Neural cell (in vitro differentiated cells): ENCODE data around the gene EPHA8. TPM values are rescaled to one million over a fixed set of nuclear protein-coding genes. Genes with fewer than 3 reads are reported as not detected.
A peak's percentile ranks its signal among the peaks of the same experiment; 100 is the strongest.

Experiments
- H2AFZ ChIP-seq: fragments of 200-600, 300-800 bp; sonication (generic), shearing (Covaris generic); 2 replicates; pipeline ENCODE4 v1.6.0; 2014; ENCODE audit warnings: low read depth, mild to moderate bottlenecking, antibody characterized with exemption, low read length, moderate library complexity
- H3F3A ChIP-seq: fragments of 200-600 bp; shearing (Covaris generic); 2 replicates; pipeline ENCODE4 v1.6.1; 2016; ENCODE audit warnings: mild to moderate bottlenecking, moderate library complexity, mixed read lengths, antibody characterized with exemption, low read length; ENCODE audit not compliant: insufficient read depth, poor library complexity, severe bottlenecking
- H3K27ac ChIP-seq: fragments of 200-600, 300-800 bp; sonication (generic), shearing (Covaris generic); 2 replicates; pipeline ENCODE4 v1.5.1; 2014; ENCODE audit warnings: mild to moderate bottlenecking, low read length, moderate library complexity
- H3K27me3 ChIP-seq: fragments of 300-800, 200-600 bp; sonication (generic), shearing (Covaris generic); 2 replicates; pipeline ENCODE4 v1.6.0; 2014; ENCODE audit warnings: mild to moderate bottlenecking, low read depth, low read length, moderate library complexity; ENCODE audit not compliant: insufficient read depth
- H3K36me3 ChIP-seq: fragments of 300-800, 200-600 bp; sonication (generic), shearing (Covaris generic); 2 replicates; pipeline ENCODE4 v1.5.1; 2014; ENCODE audit warnings: mild to moderate bottlenecking, antibody characterized with exemption, low read length, moderate library complexity; ENCODE audit not compliant: insufficient read depth
- H3K4me2 ChIP-seq: fragments of 300-800, 200-600 bp; sonication (generic), shearing (Covaris generic); 2 replicates; pipeline ENCODE4 v1.6.0; 2014; ENCODE audit warnings: mild to moderate bottlenecking, low read length
- H3K4me3 ChIP-seq: fragments of 300-800, 200-600 bp; sonication (generic), shearing (Covaris generic); 2 replicates; pipeline ENCODE4 v1.5.1; 2014; ENCODE audit warnings: mild to moderate bottlenecking, low read length, moderate library complexity
- H3K79me2 ChIP-seq: fragments of 200-600 bp; shearing (Covaris generic); replicated peaks from 2 replicates; pipeline ENCODE4 v1.6.0; 2014; ENCODE audit warnings: mild to moderate bottlenecking, low read length, moderate library complexity; ENCODE audit not compliant: insufficient read depth
- H3K9ac ChIP-seq: fragments of 300-800, 200-600 bp; sonication (generic), shearing (Covaris generic); 2 replicates; pipeline ENCODE4 v1.6.1; 2016; ENCODE audit warnings: mild to moderate bottlenecking, low read length, mixed read lengths
- H3K9me2 ChIP-seq: fragments of 200-600 bp; shearing (Covaris generic); 2 replicates; pipeline ENCODE4 v1.6.1; 2016; ENCODE audit warnings: mild to moderate bottlenecking, low read length, mixed read lengths; ENCODE audit not compliant: insufficient read depth
- H3K9me3 ChIP-seq: fragments of 200-600, 300-800 bp; sonication (generic), shearing (Covaris generic); 2 replicates; pipeline ENCODE4 v1.6.1; 2016; ENCODE audit warnings: mild to moderate bottlenecking, mixed run types, low read length, moderate library complexity, mixed read lengths
- H4K20me1 ChIP-seq: fragments of 200-600 bp; shearing (Covaris generic); 2 replicates; pipeline ENCODE4 v1.6.1; 2016; ENCODE audit warnings: mild to moderate bottlenecking, mixed run types; ENCODE audit not compliant: insufficient read depth
- EP300 ChIP-seq: fragments of 450-650 bp; conservative IDR thresholded peaks from 2 replicates; pipeline ENCODE4 v1.6.1; 2014; ENCODE audit warnings: antibody characterized with exemption, mild to moderate bottlenecking, moderate library complexity; ENCODE audit not compliant: poor library complexity, severe bottlenecking
- EZH2 ChIP-seq: fragments of 200-600, 300-800 bp; shearing (Covaris generic), sonication (generic); IDR thresholded peaks from 2 replicates; pipeline ENCODE4 v1.6.1; 2014; ENCODE audit warnings: antibody characterized with exemption, low read length, borderline replicate concordance, mild to moderate bottlenecking; ENCODE audit not compliant: insufficient read depth, poor library complexity, severe bottlenecking
- MXI1 ChIP-seq: fragments of 450-650 bp; conservative IDR thresholded peaks from 2 replicates; pipeline ENCODE4 v1.6.1; 2014; ENCODE audit warnings: antibody characterized with exemption, mild to moderate bottlenecking; ENCODE audit not compliant: poor library complexity, severe bottlenecking
- POLR2AphosphoS5 ChIP-seq: IDR thresholded peaks from 2 replicates; pipeline ENCODE4 v1.6.1; 2012
- RAD21 ChIP-seq: fragments of 450-650 bp; conservative IDR thresholded peaks from 2 replicates; pipeline ENCODE4 v1.6.1; 2014; ENCODE audit warnings: antibody characterized with exemption, mild to moderate bottlenecking, moderate library complexity
- SMC3 ChIP-seq: fragments of 450-650 bp; conservative IDR thresholded peaks from 2 replicates; pipeline ENCODE4 v1.6.1; 2014; ENCODE audit warnings: antibody characterized with exemption, mild to moderate bottlenecking, moderate library complexity; ENCODE audit not compliant: poor library complexity
- TAF1 ChIP-seq: IDR thresholded peaks from 2 replicates; pipeline ENCODE4 v1.6.1; 2012; ENCODE audit warnings: low read depth
- polyA plus RNA-seq: library from polyadenylated mRNA; depleted of rRNA; stranded (reverse); fragments of >200 nt; gene quantifications from 2 replicates; pipeline ENCODE4 v1.2.3, GENCODE V29; 2014
- TF ChIP-seq, protein P1 (sequence below): fragments of 450-650 bp; IDR thresholded peaks from 2 replicates; pipeline ENCODE4 v1.5.1; 2014; ENCODE audit warnings: antibody characterized with exemption, mild to moderate bottlenecking, moderate library complexity; ENCODE audit not compliant: poor library complexity, severe bottlenecking
- TF ChIP-seq, protein P2 (sequence below): IDR thresholded peaks from 2 replicates; pipeline ENCODE4 v1.6.1; 2012; ENCODE audit warnings: borderline replicate concordance

Gene EPHA8
- polyA plus RNA-seq, 1 donor from 2014 or later, result 4.7 TPM

DNA sequence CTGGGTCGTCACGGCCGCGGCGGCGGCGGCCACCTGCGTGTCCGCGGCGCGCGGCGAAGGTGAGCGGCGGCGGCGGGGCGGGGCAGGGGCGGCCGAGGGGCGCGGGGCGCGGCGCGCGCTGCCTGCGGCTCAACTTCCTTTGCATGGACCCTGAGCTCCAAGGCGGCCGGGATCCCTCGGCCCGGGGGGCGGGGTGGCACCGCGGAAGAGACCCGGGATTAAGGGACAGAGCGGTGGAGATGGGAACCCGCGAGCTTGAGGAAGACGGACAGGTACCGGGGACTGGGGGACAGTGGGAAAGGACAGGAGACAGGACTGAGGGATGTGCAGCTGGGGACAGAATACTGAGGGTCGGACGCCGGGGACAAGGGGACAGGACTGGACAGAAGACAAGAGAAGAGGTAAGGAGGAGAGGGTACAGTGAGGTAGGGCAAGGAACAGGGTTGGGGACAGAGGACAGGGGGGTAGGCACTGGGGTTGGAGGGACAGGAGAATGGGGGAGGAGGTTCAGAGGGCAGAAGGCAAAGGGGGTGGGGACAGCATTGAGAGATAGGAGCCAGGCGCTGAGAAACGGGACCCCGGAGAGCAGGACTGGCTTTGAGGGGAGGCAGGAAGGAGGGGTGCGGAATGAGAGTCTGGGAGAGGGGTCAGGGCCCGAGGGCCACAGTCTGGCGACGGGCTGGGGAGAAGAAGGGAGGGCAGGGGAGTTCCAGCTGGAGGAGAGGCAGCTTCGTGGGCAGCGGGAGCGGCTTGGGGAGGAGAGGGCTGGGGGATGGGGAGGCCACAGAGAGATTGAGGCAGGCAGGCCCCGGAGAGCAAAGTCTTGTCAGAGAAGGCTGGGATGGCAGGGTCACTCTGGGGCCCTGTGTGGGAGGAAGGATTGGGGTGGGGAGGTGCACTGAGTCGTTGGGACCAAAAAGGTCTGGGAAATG lies 648 bp downstream of the EPHA8 start:
- no peak overlapping the region for H3K27ac ChIP-seq
- no peaks in the 10 kb centered on the region for H3F3A ChIP-seq
- no peak for TF ChIP-seq SMC3
- H3K4me2 ChIP-seq, result peak overlapping the region; percentile 51
- no peaks in the 10 kb centered on the region for H3K79me2 ChIP-seq
- no peaks in the 10 kb centered on the region for H3K9me3 ChIP-seq
- H3K36me3 ChIP-seq, result no peaks in the 10 kb centered on the region
- no peaks in the 10 kb centered on the region for H3K9me2 ChIP-seq
- no peak overlapping the region for H2AFZ ChIP-seq
- peak overlapping the region; percentile 36 for H3K9ac ChIP-seq
- H4K20me1 ChIP-seq, result no peaks in the 10 kb centered on the region
- H3K27me3 ChIP-seq, result peaks cover 53% of the 10 kb centered on the region
- H3K4me3 ChIP-seq, result peak overlapping the region; percentile 67

DNA sequence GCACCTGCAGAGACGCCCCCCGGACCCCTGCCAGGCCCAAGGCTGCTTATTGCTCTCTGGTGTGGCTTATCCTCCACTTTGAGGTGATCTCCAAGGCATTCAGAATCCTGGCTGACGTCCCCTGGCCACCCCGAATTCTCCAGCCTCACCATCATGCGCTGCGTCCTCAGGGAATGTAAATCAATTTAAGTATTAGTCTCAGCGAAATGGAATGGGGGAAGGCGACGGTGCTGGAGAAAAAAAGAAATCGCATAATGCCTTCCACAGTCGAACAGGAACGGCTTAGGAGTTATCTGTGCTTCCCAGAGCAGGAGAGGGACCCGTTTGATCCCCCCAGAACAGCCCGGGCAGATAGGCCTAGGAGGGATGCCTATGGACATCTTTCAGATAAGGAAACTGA lies 2.9 kb downstream of the EPHA8 start:
- Histone ChIP-seq H3K4me2 (no peak overlapping the region), H3K36me3 (no peaks in the 10 kb centered on the region), H3K9me3 (no peaks in the 10 kb centered on the region), H4K20me1 (no peaks in the 10 kb centered on the region), H3K9ac (no peak overlapping the region), H2AFZ (no peak overlapping the region), H3K79me2 (no peaks in the 10 kb centered on the region), H3K27me3 (peaks cover 41% of the 10 kb centered on the region), H3F3A (no peaks in the 10 kb centered on the region), H3K4me3 (no peak overlapping the region), H3K27ac (no peak overlapping the region), H3K9me2 (no peaks in the 10 kb centered on the region)
- TF ChIP-seq, protein P1, sequence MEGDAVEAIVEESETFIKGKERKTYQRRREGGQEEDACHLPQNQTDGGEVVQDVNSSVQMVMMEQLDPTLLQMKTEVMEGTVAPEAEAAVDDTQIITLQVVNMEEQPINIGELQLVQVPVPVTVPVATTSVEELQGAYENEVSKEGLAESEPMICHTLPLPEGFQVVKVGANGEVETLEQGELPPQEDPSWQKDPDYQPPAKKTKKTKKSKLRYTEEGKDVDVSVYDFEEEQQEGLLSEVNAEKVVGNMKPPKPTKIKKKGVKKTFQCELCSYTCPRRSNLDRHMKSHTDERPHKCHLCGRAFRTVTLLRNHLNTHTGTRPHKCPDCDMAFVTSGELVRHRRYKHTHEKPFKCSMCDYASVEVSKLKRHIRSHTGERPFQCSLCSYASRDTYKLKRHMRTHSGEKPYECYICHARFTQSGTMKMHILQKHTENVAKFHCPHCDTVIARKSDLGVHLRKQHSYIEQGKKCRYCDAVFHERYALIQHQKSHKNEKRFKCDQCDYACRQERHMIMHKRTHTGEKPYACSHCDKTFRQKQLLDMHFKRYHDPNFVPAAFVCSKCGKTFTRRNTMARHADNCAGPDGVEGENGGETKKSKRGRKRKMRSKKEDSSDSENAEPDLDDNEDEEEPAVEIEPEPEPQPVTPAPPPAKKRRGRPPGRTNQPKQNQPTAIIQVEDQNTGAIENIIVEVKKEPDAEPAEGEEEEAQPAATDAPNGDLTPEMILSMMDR, result no peak
- TF ChIP-seq EZH2 (no peak), RAD21 (no peak), MXI1 (no peak), TAF1 (no peak), POLR2AphosphoS5 (no peak), SMC3 (no peak), EP300 (no peak)
- TF ChIP-seq, protein P2, sequence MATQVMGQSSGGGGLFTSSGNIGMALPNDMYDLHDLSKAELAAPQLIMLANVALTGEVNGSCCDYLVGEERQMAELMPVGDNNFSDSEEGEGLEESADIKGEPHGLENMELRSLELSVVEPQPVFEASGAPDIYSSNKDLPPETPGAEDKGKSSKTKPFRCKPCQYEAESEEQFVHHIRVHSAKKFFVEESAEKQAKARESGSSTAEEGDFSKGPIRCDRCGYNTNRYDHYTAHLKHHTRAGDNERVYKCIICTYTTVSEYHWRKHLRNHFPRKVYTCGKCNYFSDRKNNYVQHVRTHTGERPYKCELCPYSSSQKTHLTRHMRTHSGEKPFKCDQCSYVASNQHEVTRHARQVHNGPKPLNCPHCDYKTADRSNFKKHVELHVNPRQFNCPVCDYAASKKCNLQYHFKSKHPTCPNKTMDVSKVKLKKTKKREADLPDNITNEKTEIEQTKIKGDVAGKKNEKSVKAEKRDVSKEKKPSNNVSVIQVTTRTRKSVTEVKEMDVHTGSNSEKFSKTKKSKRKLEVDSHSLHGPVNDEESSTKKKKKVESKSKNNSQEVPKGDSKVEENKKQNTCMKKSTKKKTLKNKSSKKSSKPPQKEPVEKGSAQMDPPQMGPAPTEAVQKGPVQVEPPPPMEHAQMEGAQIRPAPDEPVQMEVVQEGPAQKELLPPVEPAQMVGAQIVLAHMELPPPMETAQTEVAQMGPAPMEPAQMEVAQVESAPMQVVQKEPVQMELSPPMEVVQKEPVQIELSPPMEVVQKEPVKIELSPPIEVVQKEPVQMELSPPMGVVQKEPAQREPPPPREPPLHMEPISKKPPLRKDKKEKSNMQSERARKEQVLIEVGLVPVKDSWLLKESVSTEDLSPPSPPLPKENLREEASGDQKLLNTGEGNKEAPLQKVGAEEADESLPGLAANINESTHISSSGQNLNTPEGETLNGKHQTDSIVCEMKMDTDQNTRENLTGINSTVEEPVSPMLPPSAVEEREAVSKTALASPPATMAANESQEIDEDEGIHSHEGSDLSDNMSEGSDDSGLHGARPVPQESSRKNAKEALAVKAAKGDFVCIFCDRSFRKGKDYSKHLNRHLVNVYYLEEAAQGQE, result no peak
